Measurements from ENCODE around the gene SLC19A2.

SLC19A2 gene

DNA sequence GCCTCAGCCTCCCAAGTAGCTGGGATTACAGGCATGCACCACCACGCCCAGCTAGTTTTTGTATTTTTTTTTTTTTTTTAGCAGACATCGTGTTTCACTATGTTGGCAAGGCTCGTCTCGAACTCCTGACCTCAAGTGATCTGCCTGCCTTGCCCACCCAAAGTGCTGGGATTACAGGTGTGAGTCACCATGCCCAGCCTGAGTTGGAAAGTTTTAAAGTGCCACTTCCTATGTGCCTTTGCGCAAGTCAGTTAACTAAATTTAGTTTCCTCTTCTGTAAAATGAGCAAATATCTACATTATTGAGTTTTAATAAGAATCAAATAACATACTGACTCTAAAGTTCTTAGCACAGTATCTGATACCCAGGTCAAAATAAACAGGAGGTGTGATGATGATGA, 12.4 kb downstream of the SLC19A2 start:
- DNase-seq, result no peak

DNA sequence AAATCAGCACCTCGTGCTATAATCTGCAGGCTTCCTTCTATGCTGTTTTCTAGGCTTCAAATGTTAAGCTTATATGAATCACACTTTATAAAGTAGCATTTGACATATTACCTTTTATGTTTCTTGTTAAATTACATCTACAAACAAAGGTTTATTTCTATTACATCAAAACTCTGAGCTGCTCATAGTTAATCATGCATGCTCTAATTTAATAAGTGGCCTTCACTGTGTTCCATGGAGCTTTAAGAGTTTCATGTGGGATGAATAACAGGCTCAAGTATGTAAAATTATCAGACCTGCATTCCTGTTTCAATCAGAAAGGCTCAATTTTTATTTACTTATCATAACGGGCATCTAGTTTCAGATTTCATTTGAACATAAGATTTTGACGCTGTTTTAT, 13.0 kb downstream of the SLC19A2 start:
- no peak for DNase-seq

DNA sequence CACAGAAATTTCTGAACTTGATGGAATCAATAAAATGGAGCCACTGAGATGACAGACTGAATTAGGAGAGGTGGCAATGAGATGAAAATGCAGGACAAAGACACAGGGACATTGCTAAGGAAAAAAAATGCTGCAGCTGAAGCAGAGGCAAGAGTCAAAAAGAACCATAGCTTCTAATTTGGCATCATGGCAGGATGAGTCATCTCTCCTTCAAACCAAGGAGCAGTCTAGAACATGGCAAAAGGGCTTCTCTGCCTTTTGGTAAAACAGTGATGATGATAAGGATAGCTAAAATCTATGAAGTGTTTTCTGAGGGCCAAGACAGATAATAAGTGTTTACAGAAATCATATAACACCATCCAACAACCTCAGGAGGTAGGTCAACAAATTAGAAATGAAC, 16.8 kb downstream of the SLC19A2 start:
- DNase-seq, result no peak

DNA sequence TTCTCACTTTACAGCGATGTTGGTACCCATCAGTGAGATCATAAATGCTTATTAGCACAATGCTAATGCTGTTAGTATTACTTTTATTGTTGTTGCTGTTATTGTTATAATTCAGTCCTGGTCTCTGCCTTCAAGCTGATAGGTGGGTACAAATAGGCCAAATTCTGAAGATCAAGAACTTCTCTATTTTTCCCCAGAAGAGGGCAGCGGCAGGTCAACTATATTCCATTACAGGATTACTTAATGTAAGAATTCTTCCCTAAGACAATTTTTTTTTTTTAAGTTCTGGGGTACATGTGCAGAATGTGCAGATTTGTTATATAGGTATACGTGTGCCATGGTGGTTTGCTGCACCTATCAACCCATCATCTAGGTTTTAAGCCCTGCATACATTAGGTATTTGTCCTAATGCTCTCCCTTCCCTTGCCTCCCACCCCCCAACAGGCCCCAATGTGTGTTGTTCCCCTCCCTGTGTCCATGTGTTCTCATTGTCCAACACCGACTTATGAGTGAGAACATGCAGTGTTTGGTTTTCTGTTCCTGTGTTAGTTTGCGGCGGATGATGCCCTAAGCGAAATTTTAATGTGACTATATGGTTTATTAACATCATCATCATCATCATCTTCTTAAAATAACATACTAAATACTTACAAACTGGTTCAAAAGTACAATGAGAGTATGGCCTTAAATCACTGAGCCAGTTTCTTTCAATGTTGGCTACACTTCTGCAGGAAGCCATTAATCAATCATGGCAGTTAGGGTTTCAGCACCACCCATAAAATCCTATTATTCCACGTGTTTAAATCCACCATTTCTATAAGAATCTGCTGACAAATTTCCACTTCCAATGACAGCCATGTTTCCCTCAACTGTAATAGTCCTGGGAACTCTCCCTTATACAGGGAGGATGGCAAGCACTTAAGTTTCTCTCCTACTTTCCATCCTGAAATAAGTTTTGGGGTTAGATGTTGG, 19.2 kb downstream of the SLC19A2 start:
- DNase-seq, result no peak

DNA sequence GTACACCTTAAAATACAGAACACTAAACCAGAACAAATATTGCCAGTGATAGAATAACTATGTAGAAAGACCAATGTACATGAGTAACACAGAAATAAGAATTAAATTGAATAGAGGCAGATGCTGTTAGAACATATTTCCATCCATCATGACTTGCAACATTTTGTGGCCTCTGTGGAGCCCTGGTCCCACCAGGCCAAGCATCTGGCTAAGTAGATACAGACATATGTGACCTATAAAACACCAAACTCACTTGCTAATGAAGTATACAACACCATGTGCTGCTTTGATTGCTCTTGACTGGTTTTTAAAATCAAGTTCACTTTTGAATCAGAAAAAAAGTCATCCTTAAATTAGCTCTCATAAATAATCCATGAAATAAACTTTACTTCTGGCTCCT, 20.5 kb downstream of the SLC19A2 start:
- no peak for DNase-seq

DNA sequence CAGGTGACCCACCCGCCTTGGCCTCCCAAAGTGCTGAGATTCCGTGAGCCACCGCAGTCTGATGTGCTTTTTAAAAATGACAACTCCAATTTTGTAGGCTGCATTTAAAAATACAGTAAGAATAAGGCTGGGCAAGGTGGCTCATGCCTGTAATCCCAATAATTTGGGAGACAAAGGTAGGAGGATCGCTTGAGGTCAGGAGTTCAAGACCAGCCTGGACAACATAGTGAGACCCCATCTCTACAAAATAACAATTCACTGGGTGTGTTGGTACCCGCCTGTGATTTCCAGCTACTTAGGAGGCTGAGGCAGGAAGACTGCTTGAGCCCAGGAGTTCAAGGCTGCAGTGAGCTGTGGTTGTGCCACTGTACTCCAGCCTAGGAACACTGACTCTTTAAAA, 23.4 kb downstream of the SLC19A2 start:
- DNase-seq, result no peak

DNA sequence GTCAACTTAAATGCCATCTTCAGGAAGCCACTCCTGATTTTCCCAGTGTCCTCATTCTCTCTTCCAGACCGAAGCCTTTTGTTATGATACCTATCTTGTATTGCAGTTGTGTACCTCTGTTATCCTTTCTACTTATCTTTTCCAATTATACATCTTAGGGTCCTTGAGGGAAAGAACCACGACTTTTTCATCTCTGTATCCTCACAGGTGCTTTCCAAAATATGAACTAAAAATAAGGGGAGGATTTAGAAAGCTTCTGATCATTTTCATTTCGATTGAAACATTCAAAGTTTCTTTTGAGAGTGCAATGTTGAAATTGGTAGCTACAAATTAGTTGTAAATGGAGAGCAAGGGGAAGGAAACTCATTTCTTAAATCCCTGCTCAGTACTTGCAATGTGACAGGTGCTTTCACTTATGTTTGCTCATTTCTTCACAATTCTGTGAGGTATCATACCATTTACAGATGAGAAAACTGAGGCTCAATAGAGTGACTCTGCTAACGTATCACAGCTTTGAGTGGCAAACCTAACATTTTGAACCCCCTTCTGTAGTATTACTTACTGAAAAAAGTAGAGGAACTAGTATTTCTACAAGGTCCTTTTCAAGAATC, 24.2 kb downstream of the SLC19A2 start:
- DNase-seq, result no peak

DNA sequence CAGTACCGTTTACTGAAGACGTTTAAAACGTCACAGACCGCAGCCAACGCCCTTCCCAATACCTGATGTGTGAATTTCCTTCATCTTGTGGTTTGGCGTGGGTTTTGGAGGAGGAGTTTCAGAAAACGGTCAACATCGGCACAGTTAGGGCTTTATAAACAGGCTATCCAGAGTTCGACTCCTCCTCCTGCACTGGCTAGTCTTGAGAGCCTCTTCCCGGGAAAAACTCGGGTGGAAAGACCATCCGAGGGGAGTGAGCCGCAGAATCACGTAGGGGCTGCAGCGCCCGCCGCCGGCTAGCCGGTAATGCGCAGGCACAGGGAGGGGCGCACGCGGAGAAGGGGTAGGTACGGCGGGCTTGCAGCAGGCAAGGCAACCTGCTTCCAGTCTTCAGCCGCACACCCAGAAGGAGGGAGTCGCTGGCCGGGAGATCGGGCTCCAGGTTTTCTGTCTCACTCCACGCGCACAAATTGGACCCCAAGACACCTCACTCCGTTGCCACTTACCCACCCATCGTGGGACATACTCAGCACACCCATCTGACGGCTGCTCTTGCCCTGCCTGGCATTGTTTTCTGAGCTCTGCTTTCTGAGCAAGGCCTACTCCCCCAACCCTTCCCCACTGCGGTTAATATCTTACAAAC, 25.4 kb downstream of the SLC19A2 start:
- DNase-seq, result no peak

DNA sequence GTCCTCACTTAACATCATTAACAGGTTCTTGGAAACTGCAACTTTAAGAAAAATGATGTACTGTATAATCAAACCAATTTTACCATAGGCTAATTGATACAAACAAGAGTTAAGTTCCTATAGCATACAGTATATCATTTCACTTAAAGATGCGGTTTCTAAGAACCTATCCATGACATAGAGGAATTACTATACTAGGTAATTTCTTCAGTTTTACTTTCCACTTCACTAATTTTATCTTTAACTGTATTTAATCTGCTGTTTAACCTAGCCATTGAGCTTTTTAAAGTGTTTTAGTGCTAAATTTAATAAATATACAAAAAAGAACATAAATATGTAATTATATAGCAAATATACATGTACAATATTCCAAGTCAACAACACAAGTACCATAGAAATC, 28.3 kb downstream of the SLC19A2 start:
- DNase-seq, result no peak

DNA sequence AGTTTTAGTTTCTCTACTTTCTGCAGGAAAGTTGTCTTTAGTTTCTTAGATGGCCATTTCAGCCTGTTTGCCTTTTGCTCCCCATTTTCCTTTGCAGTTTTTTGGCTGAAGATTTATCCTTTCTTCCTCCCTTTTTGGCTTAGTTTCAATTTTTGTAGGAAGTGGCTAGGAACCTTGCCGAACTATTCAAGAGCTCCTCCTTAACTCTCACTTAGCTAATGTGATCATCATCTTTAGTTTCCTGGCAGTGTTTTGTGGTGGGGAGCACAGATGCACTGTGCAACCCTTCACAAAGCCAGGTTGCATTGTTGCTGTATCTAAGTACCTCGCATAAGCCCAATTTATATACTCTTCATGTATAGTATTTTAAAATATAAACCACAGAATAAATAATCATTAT, 29.7 kb downstream of the SLC19A2 start:
- no peak for DNase-seq

DNA sequence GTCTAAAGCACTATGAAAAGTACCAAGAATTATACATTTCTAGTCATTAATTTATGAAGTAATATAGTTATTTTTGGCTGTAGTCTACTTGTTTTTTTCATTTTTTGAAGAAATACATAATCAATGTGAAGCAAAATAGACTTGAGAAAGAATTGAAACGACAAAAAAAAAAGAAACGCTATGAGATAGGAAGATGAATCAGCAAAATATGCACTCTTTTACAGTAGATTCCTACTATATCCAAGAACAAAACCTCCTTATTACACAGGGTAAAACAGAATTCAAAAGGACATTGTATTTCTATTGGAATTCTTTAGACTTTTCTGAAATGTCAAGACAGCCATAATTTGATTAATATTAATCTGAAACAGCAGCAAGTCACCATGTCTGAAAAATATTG, 32.8 kb downstream of the SLC19A2 start:
- DNase-seq, result no peak

DNA sequence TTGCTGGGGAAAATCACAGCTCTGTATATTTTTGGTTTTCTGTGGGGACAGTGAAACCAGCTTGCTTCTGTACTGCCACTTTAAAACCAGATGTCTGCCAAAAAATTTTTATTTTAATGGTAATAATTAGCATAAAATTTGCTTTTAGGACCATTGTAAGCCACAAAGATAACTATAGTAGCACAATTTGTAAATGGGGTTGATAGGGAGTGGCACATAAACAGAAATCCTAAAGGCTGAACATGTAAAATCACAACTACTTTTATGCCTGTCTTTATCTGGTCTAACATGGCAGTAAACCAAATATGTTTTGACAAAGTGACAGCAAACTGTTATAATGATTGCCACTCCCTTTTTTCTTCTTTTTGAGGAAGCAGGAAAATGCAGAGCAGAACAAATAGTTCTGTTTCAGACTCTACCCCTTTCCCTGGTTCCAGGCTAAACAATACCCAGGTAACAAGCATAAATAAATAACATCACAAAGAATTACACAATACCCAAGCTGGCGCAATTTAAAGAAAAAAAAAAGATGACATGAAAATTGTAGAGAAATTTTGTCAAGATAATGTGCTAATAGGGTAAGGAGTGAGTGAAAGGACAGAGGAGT, 34.4 kb downstream of the SLC19A2 start:
- DNase-seq, result no peak

DNA sequence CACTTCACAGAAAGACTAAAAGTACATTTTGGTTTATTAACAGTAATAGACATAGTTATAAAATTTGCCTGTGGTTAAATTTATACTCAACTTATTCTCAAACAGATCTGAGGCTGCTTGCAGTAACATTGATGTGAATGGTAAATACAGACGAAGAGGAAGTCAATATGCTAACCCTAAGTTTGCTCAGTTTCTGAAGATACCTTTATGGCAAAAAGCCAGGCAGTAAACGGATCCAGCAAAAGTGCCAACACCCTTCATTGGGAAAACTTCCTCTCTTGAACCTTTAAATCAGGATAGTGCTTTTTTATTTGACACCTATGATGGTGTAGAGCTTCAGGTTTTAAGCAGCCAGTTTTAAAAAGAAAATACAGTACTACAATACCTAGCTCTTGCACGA, 41.8 kb downstream of the SLC19A2 start:
- no peak for DNase-seq

DNA sequence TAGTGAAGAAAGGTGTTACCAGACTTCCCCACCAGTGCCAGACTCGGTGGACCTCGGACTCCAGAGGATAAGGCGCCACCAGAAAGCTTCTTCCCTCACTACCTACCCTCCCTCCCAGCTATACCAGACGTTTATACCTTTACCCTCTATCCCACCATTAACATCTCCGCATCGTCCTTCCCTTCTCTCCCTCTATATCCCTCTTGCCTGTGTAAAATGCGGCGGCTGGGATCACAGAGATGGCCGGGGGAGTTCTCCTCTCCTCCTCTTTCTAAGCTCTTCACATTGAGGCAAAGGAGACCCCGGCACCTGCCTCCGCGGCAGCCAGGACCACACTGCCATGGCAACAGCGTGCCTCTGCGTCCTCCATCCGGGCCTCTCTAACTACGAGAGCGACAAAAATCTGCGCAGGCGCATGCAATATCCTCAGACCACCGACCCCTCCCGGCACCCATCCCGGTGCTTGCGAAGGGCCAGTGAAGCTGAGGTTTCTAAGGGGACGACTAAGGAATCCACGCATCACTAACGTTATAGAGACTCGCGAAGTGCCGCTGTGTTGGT, 58.6 kb downstream of the SLC19A2 start, which contains the start of gene CCDC181:
Gene CCDC181, minus strand, starts transcription at position 394 of the 561 bp plus-strand sequence. CDS start 2,547 bp downstream, outside the sequence.
- DNase-seq, result peak; percentile 58

DNA sequence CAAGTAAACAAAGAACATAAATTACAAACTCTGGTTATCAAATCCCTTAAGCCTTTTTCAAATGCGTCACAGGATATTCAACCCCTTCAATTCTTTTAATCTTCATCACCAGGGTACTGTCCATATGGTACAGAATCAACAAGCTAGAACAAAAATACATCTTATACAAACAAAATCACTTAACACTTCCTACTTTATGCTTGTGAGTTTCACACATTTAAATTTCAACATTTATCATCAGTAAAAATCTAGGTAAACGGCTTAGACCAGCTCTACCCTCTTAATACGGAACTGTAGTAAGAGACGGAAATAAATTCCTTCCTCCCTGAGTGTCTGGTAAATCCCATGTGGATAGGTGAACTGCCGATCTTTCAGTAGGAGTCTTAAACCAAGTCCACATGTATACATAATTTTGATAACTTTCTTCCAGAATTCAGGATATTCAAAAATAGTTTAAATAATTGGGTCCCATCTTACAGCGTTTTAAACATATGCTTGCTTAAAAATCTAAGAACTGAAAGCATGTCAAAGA, 59.5 kb downstream of the SLC19A2 start:
- no peak for DNase-seq

DNA sequence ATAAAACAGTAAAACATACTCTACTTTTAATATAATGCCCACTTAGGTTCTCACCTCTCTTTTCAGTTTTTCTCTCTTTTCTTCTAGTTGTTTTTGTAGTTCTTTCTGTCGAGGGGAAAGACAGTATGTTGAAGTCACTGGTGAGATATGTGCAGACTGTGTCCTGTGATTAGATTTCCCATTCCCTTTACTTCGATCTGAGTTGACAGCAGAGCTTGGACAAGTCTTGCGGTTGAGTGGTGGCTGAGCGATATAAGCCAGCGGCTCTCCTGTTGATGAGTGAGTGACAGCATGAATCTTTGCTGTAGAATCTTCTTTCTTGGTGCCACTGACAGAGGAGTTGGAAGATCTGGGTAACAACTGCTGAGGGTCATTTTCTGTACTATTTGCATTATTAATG, 64.4 kb downstream of the SLC19A2 start:
- no peak for DNase-seq

DNA sequence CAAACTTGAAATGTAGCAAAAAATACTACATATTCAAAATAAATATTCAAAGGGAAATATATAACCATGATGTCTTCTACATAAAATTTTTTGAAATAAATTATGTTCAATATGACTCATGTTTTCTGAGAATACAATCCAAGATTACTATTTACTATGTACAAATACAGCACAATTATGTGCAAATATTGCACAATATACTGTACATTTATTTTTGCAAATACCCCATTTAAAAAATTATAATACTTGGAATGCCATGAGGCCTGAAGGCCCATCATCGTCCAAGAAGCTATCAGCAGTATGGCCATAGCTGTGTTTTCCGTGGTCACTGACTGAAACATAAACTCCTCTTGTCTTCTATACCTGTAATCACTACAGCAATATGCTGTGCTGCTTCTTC, 70.8 kb downstream of the SLC19A2 start:
- no peak for DNase-seq
